ENCODE results near the gene SOX5. TPM values are rescaled to one million over a fixed set of nuclear protein-coding genes. Genes with fewer than 3 reads are reported as not detected.

Gene SOX5
- total RNA-seq, 4 donors from 2014 or later = 1.3 to 9.6 (median 3.3) TPM

DNA sequence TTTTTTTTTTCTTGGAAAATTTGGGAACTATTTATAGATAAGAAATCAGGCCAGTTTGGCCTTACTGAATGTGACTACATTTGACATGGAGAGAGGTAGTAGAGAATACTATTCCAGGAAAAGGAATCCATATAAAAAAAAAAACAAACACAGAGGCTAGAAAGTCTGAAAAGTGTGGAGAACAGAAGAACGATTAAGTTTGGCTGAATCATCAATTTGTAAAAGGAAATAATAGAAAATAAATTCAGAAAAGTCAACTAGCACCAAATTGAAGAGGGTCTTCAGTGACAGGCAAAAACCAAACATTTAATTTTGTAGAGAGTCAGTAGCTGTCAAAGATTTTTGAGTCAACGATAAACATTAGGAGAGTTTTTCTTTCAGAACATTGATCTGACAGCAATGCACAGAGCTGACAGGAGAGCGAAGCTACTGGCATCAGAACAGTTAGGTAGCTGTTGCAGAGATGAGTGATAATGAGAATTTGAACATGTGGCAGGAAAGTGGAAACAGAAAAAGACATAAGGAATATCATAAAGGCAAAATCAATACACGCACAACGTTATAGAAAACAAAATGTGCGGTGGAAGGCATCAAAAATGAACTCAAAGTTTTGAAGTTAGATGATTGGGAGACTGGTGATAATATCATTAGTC is 241.2 kb downstream of the SOX5 start:
- ATAC-seq = no peak

DNA sequence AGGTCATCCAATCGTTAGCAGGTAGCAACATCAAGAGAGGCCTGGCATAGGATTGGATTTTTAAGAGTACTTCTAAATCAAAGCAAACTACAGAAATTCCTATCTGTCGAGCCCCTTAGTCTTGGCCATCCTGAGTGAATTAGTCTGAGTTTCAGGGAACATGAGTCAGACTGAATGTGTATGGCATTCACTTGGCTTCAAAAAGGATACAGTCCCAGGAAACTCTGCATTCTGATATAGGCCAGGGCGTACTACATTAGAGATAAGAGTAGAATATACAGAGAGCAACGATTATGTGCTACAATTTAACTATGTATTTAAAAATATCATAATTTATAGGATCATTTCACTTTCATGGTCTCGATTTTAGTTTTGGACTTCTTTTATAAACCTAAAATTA is 242.2 kb downstream of the SOX5 start:
- TF ChIP-seq POLR2A (IDR thresholded peaks at IDR 0.05) = no peak
- TF ChIP-seq, protein P1, sequence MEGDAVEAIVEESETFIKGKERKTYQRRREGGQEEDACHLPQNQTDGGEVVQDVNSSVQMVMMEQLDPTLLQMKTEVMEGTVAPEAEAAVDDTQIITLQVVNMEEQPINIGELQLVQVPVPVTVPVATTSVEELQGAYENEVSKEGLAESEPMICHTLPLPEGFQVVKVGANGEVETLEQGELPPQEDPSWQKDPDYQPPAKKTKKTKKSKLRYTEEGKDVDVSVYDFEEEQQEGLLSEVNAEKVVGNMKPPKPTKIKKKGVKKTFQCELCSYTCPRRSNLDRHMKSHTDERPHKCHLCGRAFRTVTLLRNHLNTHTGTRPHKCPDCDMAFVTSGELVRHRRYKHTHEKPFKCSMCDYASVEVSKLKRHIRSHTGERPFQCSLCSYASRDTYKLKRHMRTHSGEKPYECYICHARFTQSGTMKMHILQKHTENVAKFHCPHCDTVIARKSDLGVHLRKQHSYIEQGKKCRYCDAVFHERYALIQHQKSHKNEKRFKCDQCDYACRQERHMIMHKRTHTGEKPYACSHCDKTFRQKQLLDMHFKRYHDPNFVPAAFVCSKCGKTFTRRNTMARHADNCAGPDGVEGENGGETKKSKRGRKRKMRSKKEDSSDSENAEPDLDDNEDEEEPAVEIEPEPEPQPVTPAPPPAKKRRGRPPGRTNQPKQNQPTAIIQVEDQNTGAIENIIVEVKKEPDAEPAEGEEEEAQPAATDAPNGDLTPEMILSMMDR (IDR thresholded peaks at IDR 0.05 in 4 of 5, conservative IDR thresholded peaks at IDR 0.05 in 1 of 5) = no peak
- H3K9me3 ChIP-seq = no peaks in the 10 kb centered on the region
- H3K27me3 ChIP-seq = no peaks in the 10 kb centered on the region
- in situ Hi-C loops (cut with MboI; ENCODE audit: low sequenced_read_pairs in 4 of 4) = no loop called here
- intact Hi-C loops (cut with DNase I; ENCODE audit: low total_unique reads) = no loop called here
- H3K36me3 ChIP-seq = no peaks in the 10 kb centered on the region
- ATAC-seq (no peak), DNase-seq (no peak)
- no peak overlapping the region for H3K27ac ChIP-seq
- H3K4me1 ChIP-seq = no peaks in the 10 kb centered on the region
- no peak overlapping the region for H3K4me3 ChIP-seq

More for the DNA sequence above, 241.2 kb downstream of the SOX5 start:
- H3K27me3 ChIP-seq = no peaks in the 10 kb centered on the region
- DNase-seq = no peak
- H3K4me1 ChIP-seq = no peaks in the 10 kb centered on the region
- no peaks in the 10 kb centered on the region for H3K36me3 ChIP-seq
- TF ChIP-seq, protein P1 (IDR thresholded peaks at IDR 0.05 in 4 of 5, conservative IDR thresholded peaks at IDR 0.05 in 1 of 5) = no peak
- TF ChIP-seq POLR2A (IDR thresholded peaks at IDR 0.05) = no peak
- in situ Hi-C loops (cut with MboI; ENCODE audit: low sequenced_read_pairs in 4 of 4) (no loop called here), intact Hi-C loops (cut with DNase I; ENCODE audit: low total_unique reads) (no loop called here)
- H3K4me3 ChIP-seq = no peak overlapping the region
- no peaks in the 10 kb centered on the region for H3K9me3 ChIP-seq
- no peak overlapping the region for H3K27ac ChIP-seq

DNA sequence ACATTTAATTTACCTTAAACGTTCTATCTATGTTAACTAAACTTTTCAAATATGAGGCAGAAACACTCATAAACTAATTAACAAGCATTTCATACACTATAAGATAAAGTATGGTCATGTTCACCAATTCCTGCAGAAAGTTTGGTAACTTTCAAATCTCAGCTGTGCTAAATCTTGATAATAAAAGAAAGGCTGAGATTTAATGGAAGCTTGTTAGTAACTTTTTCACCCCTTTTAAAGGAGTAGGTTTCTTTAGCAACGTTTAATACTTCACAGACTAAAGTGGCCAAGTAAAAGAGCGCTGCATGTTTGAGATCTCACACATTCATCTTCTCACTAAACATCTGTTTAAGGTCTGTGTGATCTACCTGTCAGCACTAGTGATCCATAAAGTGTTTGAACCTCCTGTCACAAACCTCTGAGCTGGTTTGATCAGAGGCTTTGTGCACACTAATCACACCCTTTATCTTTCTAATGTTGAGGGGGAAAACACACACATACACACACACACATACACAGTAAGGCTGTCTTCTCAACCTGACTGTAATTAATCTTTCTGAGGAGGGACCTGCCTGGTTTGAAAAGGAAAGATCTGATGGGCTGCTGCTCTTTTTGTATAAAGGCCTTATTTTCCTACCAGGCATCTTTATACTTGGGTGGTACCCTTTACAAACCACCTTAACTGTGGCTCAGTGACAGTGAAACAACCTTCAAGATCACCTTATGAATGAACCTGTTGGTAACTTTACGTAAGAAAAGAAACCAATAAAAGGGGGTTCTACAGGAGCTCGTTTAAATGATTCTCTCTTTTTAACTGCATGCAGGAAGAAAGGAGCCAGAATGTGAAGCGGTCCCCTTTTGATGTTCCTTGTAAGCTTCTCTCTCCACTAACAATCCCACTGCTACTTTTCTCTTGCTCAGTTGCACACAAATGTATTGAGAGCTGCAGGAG is 244.2 kb downstream of the SOX5 start:
- in situ Hi-C loops (cut with MboI; ENCODE audit: low sequenced_read_pairs in 4 of 4) = no loop called here

DNA sequence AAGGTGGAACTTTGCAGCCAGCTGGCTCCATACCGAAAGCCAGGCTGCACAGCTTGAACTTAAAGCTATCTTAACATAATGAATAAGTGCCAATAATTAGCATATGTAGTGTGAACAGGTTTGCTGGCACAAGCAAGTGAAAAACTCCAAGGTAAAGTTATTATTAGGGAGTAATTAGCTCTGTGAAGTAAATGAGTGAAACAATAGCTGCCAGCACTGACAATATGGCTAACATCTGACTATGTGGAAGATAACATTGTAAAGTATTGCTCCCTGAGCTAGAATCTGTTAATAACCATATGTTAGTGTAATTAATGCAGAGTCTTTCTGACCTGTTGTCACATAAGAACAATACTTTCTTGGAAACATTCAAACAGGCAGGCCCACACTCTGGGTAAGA is 246.4 kb downstream of the SOX5 start:
- Histone ChIP-seq H3K27me3 (no peaks in the 10 kb centered on the region), H3K9me3 (no peaks in the 10 kb centered on the region), H3K4me1 (no peaks in the 10 kb centered on the region), H3K36me3 (no peaks in the 10 kb centered on the region), H3K27ac (no peak overlapping the region), H3K4me3 (no peak overlapping the region)
- DNase-seq = no peak
- intact Hi-C loops (cut with DNase I; ENCODE audit: low total_unique reads) = no loop called here
- ATAC-seq = no peak
- TF ChIP-seq, protein P1 (IDR thresholded peaks at IDR 0.05 in 4 of 5, conservative IDR thresholded peaks at IDR 0.05 in 1 of 5) = no peak
- no peak for TF ChIP-seq POLR2A (IDR thresholded peaks at IDR 0.05)
- in situ Hi-C loops (cut with MboI; ENCODE audit: low sequenced_read_pairs in 4 of 4) = no loop called here

More for the DNA sequence above, 244.2 kb downstream of the SOX5 start:
- no peak for ATAC-seq
- H3K36me3 ChIP-seq = no peaks in the 10 kb centered on the region
- H3K9me3 ChIP-seq = no peaks in the 10 kb centered on the region
- no peaks in the 10 kb centered on the region for H3K27me3 ChIP-seq
- intact Hi-C loops (cut with DNase I; ENCODE audit: low total_unique reads) = no loop called here
- no peak overlapping the region for H3K27ac ChIP-seq
- H3K4me1 ChIP-seq = no peaks in the 10 kb centered on the region
- no peak overlapping the region for H3K4me3 ChIP-seq
- TF ChIP-seq, protein P1 (IDR thresholded peaks at IDR 0.05 in 4 of 5, conservative IDR thresholded peaks at IDR 0.05 in 1 of 5) = no peak
- TF ChIP-seq POLR2A (IDR thresholded peaks at IDR 0.05) = no peak
- DNase-seq = no peak

All from gastrocnemius medialis (tissue), 4 donors.